Endothelial cell (in vitro differentiated cells): ENCODE data around the gene VPS50. TPM values are rescaled to one million over a fixed set of nuclear protein-coding genes. Genes with fewer than 3 reads are reported as not detected.

Experiments used
- DNase-seq: peaks from one replicate; pipeline ENCODE4 v3.0.0; 2021; ENCODE audit warnings: low spot score
- H3K27ac Mint-ChIP-seq: one replicate; pipeline ENCODE4 v1.8.0; 2021; ENCODE audit warnings: mixed read lengths, inconsistent platforms; ENCODE audit not compliant: unreplicated experiment
- H3K27me3 Mint-ChIP-seq: one replicate; pipeline ENCODE4 v1.8.0; 2021; ENCODE audit warnings: mild to moderate bottlenecking, moderate library complexity, mixed read lengths, inconsistent platforms; ENCODE audit not compliant: unreplicated experiment
- H3K36me3 Mint-ChIP-seq: one replicate; pipeline ENCODE4 v1.8.0; 2021; ENCODE audit warnings: mild to moderate bottlenecking, low read depth, mixed read lengths, inconsistent platforms; ENCODE audit not compliant: unreplicated experiment
- H3K4me1 Mint-ChIP-seq: one replicate; pipeline ENCODE4 v1.8.0; 2021; ENCODE audit warnings: mild to moderate bottlenecking, mixed read lengths, inconsistent platforms; ENCODE audit not compliant: unreplicated experiment
- H3K4me3 Mint-ChIP-seq: one replicate; pipeline ENCODE4 v1.8.0; 2021; ENCODE audit warnings: mild to moderate bottlenecking, mixed read lengths, inconsistent platforms; ENCODE audit not compliant: unreplicated experiment
- H3K9me3 Mint-ChIP-seq: one replicate; pipeline ENCODE4 v1.8.0; 2021; ENCODE audit warnings: mixed read lengths, inconsistent platforms; ENCODE audit not compliant: unreplicated experiment
- CTCF ChIP-seq: fragments of 200-600 bp; sonication (generic); IDR thresholded peaks from one replicate; pipeline ENCODE4 v1.5.0; 2021; ENCODE audit warnings: antibody characterized with exemption; ENCODE audit not compliant: unreplicated experiment
- total RNA-seq: library from RNA; stranded (reverse); fragmentation: NEBNext Ultra II Directional; extraction: Animal tissue kit (Norgen Biotek cat#: 25700); gene quantifications from one replicate; pipeline ENCODE4 v1.2.1, GENCODE V29; 2021; ENCODE audit not compliant: unreplicated experiment

VPS50 gene
- total RNA-seq, 1 donor from 2014 or later = 20.6 TPM

GRCh38 chr7:93258661-93259060 is 26.5 kb downstream of the VPS50 start:
- DNase-seq = no peak
- no peak overlapping the region for H3K27ac Mint-ChIP-seq
- no peaks in the 10 kb centered on the region for H3K9me3 Mint-ChIP-seq
- no peaks in the 10 kb centered on the region for H3K4me1 Mint-ChIP-seq
- no peaks in the 10 kb centered on the region for H3K27me3 Mint-ChIP-seq
- H3K4me3 Mint-ChIP-seq = no peak overlapping the region
- TF ChIP-seq CTCF = no peak
- H3K36me3 Mint-ChIP-seq = no peaks in the 10 kb centered on the region

- no peak for TF ChIP-seq CTCF
- H3K27me3 Mint-ChIP-seq = no peaks in the 10 kb centered on the region
- no peaks in the 10 kb centered on the region for H3K36me3 Mint-ChIP-seq
- no peak for DNase-seq
- H3K27ac Mint-ChIP-seq = no peak overlapping the region
- no peaks in the 10 kb centered on the region for H3K4me1 Mint-ChIP-seq
- no peak overlapping the region for H3K4me3 Mint-ChIP-seq
- H3K9me3 Mint-ChIP-seq = no peaks in the 10 kb centered on the region
Measured at GRCh38 chr7:93262535-93262934, 30.4 kb downstream of the VPS50 start.

DNA sequence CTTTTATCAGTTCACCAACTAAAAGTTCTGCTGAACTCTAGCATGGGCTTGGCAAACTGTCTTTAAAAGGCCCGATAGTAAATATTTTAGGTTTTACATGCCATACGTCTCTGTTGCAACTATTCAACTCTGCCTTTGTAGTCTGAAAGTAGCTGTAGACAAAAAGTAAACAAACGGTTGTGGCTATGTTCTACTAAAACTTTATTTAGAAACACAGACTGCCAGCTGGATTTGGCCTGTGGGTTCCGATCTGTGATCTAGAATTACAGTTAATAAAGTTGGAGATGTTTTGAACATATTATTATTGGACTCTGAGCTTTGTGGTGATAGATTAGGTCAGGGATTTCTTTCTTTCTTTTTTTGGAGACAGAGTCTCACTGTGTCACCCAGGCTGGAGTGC is 33.1 kb downstream of the VPS50 start:
- no peaks in the 10 kb centered on the region for H3K4me1 Mint-ChIP-seq
- H3K4me3 Mint-ChIP-seq = no peak overlapping the region
- no peaks in the 10 kb centered on the region for H3K36me3 Mint-ChIP-seq
- no peak for DNase-seq
- no peaks in the 10 kb centered on the region for H3K9me3 Mint-ChIP-seq
- no peaks in the 10 kb centered on the region for H3K27me3 Mint-ChIP-seq
- no peak for TF ChIP-seq CTCF
- no peak overlapping the region for H3K27ac Mint-ChIP-seq

GRCh38 chr7:93279541-93279940 is 47.4 kb downstream of the VPS50 start:
- no peaks in the 10 kb centered on the region for H3K4me1 Mint-ChIP-seq
- H3K27ac Mint-ChIP-seq = no peak overlapping the region
- peaks cover 1% of the 10 kb centered on the region for H3K27me3 Mint-ChIP-seq
- H3K36me3 Mint-ChIP-seq = no peaks in the 10 kb centered on the region
- no peak for DNase-seq
- H3K9me3 Mint-ChIP-seq = no peaks in the 10 kb centered on the region
- no peak overlapping the region for H3K4me3 Mint-ChIP-seq
- no peak for TF ChIP-seq CTCF

DNA sequence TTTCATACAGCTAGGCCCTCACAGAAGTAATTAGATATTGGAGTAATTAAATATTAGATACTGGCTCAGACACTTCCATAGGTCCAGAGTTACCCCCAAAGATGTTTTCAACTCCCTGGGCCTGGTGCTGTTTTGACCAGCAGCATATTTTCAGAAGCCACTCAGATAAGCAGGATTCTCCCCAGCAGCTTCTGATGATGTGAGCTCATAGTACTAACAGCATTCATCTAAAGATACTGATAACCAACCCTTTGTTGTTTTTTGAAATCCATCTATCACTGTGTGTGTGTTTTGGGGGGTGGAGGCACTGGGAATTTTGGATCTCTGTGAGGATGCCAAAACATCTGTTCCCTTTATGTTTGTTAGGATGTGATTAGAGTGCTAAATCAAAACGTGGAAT is 52.7 kb downstream of the VPS50 start:
- no peak overlapping the region for H3K27ac Mint-ChIP-seq
- DNase-seq = no peak

More for the DNA sequence above, 52.7 kb downstream of the VPS50 start:
- no peaks in the 10 kb centered on the region for H3K36me3 Mint-ChIP-seq
- no peaks in the 10 kb centered on the region for H3K9me3 Mint-ChIP-seq
- no peaks in the 10 kb centered on the region for H3K27me3 Mint-ChIP-seq
- no peak overlapping the region for H3K4me3 Mint-ChIP-seq
- TF ChIP-seq CTCF = no peak
- no peaks in the 10 kb centered on the region for H3K4me1 Mint-ChIP-seq
